ENCODE measurements around the gene USP11.

DNA sequence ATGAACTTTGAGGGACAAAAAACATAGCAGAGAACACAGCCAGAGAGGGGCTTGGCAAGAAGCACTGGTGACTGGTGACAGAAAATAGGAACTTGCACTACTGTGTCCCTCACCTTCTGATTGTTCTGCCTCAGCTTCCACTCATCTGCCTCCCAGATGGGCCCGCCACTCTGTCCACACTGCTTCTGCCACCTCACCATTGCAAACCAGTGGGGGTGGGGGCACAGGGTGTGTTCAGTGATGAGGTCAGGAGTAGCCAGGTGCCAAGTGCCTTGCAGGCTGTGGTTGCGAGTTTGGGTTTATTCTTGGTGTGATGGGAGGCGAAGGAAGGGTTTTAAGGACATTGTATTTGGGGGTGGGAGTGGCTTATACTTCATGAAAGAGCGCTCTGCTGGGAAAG is 48.3 kb upstream of the USP11 start:
- TF ChIP-seq, protein P1, sequence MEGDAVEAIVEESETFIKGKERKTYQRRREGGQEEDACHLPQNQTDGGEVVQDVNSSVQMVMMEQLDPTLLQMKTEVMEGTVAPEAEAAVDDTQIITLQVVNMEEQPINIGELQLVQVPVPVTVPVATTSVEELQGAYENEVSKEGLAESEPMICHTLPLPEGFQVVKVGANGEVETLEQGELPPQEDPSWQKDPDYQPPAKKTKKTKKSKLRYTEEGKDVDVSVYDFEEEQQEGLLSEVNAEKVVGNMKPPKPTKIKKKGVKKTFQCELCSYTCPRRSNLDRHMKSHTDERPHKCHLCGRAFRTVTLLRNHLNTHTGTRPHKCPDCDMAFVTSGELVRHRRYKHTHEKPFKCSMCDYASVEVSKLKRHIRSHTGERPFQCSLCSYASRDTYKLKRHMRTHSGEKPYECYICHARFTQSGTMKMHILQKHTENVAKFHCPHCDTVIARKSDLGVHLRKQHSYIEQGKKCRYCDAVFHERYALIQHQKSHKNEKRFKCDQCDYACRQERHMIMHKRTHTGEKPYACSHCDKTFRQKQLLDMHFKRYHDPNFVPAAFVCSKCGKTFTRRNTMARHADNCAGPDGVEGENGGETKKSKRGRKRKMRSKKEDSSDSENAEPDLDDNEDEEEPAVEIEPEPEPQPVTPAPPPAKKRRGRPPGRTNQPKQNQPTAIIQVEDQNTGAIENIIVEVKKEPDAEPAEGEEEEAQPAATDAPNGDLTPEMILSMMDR (IDR thresholded peaks at IDR 0.05): no peak
- no peak for TF ChIP-seq POLR2A (IDR thresholded peaks at IDR 0.05)
